Thymus (tissue), 11 donors: ENCODE measurements around the gene CWC27. TPM values are rescaled to one million over a fixed set of nuclear protein-coding genes. Genes with fewer than 3 reads are reported as not detected.

Source experiments
- DNase-seq, 9 donors: peaks; one replicate each; pipeline ENCODE4 v3.0.0-alpha.2; 2013; ENCODE audit warnings: low spot score in 9 of 9, low read depth in 6 of 9, missing footprints in 1 of 9
- H3K27ac ChIP-seq, 2 donors: one replicate each; pipeline ENCODE4 v1.5.1; 2013; ENCODE audit warnings: control low read depth in 1 of 2, low read depth in 1 of 2, low read length in 1 of 2, mild to moderate bottlenecking in 1 of 2, moderate library complexity in 1 of 2
- H3K27me3 ChIP-seq, 2 donors: one replicate each; pipeline ENCODE4 v1.5.1; 2013; ENCODE audit warnings: low read length in 1 of 2; ENCODE audit not compliant: control insufficient read depth in 2 of 2, insufficient read depth in 1 of 2
- H3K36me3 ChIP-seq, 2 donors: one replicate each; pipeline ENCODE4 v1.5.1; 2013; ENCODE audit warnings: low read length in 1 of 2, mild to moderate bottlenecking in 1 of 2, moderate library complexity in 1 of 2; ENCODE audit not compliant: control insufficient read depth in 2 of 2, insufficient read depth in 2 of 2
- H3K4me1 ChIP-seq, 2 donors: one replicate each; pipeline ENCODE4 v1.5.1; 2013; ENCODE audit warnings: low read length in 2 of 2; ENCODE audit not compliant: control insufficient read depth in 2 of 2, insufficient read depth in 2 of 2
- H3K4me3 ChIP-seq, 2 donors: one replicate each; pipeline ENCODE4 v1.5.1; 2013; ENCODE audit warnings: low read length in 2 of 2, control low read depth in 1 of 2, mild to moderate bottlenecking in 1 of 2
- H3K9me3 ChIP-seq, 2 donors: one replicate each; pipeline ENCODE4 v1.5.1; 2013; ENCODE audit warnings: low read length in 1 of 2, mild to moderate bottlenecking in 1 of 2; ENCODE audit not compliant: control insufficient read depth in 2 of 2, insufficient read depth in 1 of 2
- WGBS: extraction: QIAGEN DNeasy Blood & Tissue Kit; methylation state at CpG from one replicate; pipeline ENCODE4 v1.1.7; 2013; 5-methylcytosine and 5-hydroxymethylcytosine counted together
- polyA plus RNA-seq: library from polyadenylated mRNA; stranded (reverse); fragments of 200-250 nt; gene quantifications from one replicate; pipeline ENCODE4 v1.2.3, GENCODE V29; 2013
- total RNA-seq: library from RNA; stranded (reverse); fragments of 120-200 nt; gene quantifications from one replicate; pipeline ENCODE4 v1.2.4, GENCODE V29; 2013
- donor health status: healthy.

CWC27 gene
- total and polyA plus RNA-seq, 2 donors, result 23.5 to 24.2 TPM

DNA sequence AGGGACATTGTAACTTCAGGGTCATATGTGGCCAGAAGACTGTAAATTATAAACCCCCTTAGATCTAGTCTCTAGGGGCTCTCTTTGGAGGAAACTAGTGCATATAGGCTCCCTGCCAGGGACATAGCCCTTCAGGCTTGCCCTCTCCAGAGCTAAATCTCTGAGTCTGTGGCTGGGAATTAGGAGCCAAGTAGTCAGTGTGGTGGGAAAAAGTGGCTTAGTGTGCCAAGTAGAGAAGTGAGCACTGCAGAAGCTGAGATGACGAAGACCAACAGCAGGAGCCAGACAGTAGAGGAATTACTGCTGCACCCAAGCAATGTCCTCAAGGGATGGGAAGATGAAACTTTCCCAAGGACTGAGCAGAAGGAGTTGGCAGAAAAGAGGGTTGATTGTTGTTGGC lies 71.2 kb downstream of the CWC27 start:
- no peak overlapping the region for H3K27ac ChIP-seq
- no peak for DNase-seq
- H3K4me3 ChIP-seq, result no peak overlapping the region
- WGBS, result 96% methylated on average over 1 of the region's 1 CpG
- no peaks in the 10 kb centered on the region for H3K27me3 ChIP-seq
- H3K36me3 ChIP-seq, result peaks cover 0 to 3% of the 10 kb centered on the region in 2 donors
- H3K9me3 ChIP-seq, result peaks cover under 1 to 8% of the 10 kb centered on the region in 2 donors
- no peaks in the 10 kb centered on the region for H3K4me1 ChIP-seq

DNA sequence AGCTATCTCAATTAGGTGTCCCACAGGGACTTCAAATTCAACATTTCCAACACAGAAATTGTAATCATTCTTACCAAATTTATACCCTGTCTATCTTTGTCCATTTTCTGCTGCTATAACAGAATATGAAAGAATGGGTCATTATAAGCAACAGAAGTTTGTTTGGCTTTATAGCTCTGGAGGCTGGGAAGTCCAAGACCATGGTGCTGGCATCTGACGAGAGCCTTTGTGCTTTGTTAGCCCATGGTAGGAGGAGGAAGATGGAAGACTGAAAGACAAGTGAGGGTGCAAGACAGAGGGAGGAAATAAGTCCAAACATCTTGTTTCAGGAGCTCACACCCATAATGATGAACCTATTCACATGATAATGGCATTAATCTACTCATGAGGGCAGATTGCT lies 72.2 kb downstream of the CWC27 start:
- Histone ChIP-seq H3K36me3 (peaks cover 0 to 6% of the 10 kb centered on the region in 2 donors), H3K4me1 (no peaks in the 10 kb centered on the region), H3K9me3 (peaks cover 1 to 8% of the 10 kb centered on the region in 2 donors), H3K27me3 (no peaks in the 10 kb centered on the region), H3K4me3 (no peak overlapping the region), H3K27ac (no peak overlapping the region)
- 94% methylated on average over 1 of the region's 1 CpG for WGBS
- no peak for DNase-seq

DNA sequence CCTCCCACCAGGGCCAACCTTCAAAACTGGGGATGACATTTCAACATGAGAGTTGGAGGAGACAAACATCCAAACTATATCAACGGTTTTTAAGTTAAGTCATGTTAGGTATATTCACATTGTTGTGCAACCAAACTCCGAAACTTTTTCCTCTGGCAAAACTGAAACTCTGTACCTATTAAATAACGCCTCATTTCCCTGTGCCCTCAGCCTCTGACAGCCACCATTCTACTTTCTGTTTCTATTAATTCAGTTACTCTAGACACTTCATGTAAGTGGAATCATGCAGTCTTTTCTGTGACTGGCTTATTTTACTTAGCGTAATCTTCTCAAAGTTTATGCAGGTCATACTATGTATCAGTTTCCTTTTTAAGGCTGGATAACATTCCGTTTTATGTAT lies 85.0 kb downstream of the CWC27 start:
- WGBS, result 97% methylated on average over 5 of the region's 5 CpGs
- H3K27me3 ChIP-seq, result no peaks in the 10 kb centered on the region
- no peak for DNase-seq

DNA sequence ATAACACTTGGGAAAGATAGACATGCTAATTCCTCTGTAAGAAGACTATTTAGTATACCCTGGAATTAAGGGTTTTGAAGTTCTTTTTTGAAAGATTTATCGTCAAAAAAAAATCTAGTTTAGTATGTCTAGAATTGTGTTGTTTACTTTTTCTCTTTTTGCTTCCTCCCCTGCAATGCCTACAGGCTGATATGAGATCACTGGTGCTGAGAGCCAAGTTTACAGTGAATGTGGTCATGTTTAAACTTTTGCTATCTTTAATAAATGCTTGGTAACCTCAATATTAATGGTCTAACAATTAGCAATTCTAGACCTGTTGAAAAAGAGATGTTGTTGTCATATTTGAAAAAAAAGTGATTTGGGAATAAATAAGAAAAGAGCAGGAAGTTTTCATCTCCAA lies 86.1 kb downstream of the CWC27 start:
- WGBS, result 99% methylated on average over 1 of the region's 1 CpG
- H3K27ac ChIP-seq, result no peak overlapping the region
- H3K4me3 ChIP-seq, result no peak overlapping the region
- H3K4me1 ChIP-seq, result no peaks in the 10 kb centered on the region
- H3K36me3 ChIP-seq, result no peaks in the 10 kb centered on the region
- no peak for DNase-seq
- no peaks in the 10 kb centered on the region for H3K27me3 ChIP-seq
- H3K9me3 ChIP-seq, result no peaks in the 10 kb centered on the region

More for the DNA sequence above, 85.0 kb downstream of the CWC27 start:
- Histone ChIP-seq H3K4me3 (no peak overlapping the region), H3K9me3 (no peaks in the 10 kb centered on the region), H3K4me1 (no peaks in the 10 kb centered on the region), H3K36me3 (no peaks in the 10 kb centered on the region), H3K27ac (no peak overlapping the region)

DNA sequence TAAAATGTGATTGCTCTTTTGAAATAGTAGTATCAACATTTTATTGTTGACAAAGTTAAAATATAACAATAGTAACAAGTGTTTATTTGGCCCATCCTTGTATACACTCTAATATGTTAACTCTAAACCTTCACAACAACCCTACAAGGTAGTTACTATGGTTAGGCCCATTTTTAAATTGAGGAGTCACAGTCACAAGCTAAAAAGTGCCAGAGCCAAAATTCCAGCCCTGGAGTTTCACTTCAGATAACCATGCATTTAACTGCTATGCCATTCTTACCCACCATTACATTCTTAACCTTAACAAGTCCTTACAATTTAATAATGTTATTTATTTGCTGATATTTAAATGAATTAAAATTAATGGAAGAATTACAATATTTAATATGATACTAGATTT lies 91.2 kb downstream of the CWC27 start:
- Histone ChIP-seq H3K4me3 (no peak overlapping the region), H3K27me3 (no peaks in the 10 kb centered on the region), H3K27ac (no peak overlapping the region), H3K9me3 (no peaks in the 10 kb centered on the region), H3K36me3 (no peaks in the 10 kb centered on the region), H3K4me1 (no peaks in the 10 kb centered on the region)
- DNase-seq, result no peak

DNA sequence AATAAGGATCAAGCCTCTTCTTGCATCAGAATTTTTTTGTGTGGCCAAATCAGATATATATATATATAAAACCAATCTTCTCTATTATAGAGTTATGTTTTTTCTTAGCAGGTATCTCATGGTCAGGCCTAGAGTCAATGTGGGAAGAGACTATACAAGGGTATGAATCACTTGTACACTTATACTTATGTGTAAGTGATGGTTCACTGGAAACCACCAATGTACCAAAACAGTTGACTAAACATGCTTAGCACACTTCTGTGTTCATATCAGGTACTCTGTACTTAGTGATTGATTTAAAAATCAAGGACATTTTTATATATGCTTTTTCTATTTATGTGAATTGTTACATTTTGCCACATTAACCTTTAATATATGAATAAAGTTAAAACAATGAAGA lies 92.6 kb downstream of the CWC27 start:
- no peak for DNase-seq
- no peaks in the 10 kb centered on the region for H3K36me3 ChIP-seq
- no peak overlapping the region for H3K4me3 ChIP-seq
- no peaks in the 10 kb centered on the region for H3K27me3 ChIP-seq
- H3K4me1 ChIP-seq, result no peaks in the 10 kb centered on the region
- H3K9me3 ChIP-seq, result no peaks in the 10 kb centered on the region
- H3K27ac ChIP-seq, result no peak overlapping the region

DNA sequence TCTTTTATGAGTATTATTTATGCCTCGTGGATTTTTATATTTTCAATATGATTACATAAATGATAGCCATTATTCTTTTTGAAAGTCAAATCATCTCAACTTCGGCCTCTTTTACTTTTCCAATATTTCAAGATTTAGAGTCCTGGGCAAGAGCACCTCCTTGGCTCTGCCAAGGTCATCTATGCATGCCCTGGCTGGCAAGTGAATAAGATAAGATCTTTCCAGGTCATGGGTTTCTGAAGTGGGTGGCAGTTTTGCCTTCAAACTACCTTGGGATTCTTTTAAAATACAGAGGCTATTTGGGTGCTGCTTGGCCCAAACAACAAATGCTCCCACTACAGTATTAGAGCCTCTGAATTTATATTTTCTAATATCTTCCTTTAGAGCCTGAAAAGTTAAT lies 95.4 kb downstream of the CWC27 start:
- Histone ChIP-seq H3K4me3 (no peak overlapping the region), H3K9me3 (no peaks in the 10 kb centered on the region), H3K27me3 (no peaks in the 10 kb centered on the region), H3K4me1 (no peaks in the 10 kb centered on the region), H3K27ac (no peak overlapping the region), H3K36me3 (no peaks in the 10 kb centered on the region)
- 97% methylated on average over 2 of the region's 2 CpGs for WGBS
- DNase-seq, result no peak

DNA sequence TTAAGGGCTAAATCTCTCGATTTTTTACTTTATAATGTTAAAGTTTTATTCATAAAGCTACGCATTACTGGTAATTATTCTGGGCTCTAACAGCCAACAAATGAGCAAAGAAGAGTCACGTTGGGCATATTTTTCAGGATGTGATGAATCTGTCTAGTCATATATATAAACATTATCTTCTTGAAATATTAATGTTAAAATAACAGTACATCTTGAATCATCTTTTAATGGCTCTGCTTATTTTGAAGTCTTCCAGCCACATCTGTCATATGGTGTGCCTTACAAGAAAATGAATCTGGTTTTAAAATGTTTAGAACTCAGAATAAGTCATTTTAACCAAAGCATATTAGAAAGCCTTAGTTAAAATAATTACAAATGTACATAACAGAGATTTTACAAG lies 96.9 kb downstream of the CWC27 start:
- 99% methylated on average over 3 of the region's 3 CpGs for WGBS
- H3K9me3 ChIP-seq, result no peaks in the 10 kb centered on the region
- DNase-seq, result no peak
- no peaks in the 10 kb centered on the region for H3K36me3 ChIP-seq
- H3K27me3 ChIP-seq, result no peaks in the 10 kb centered on the region
- H3K4me3 ChIP-seq, result no peak overlapping the region
- H3K27ac ChIP-seq, result no peak overlapping the region
- H3K4me1 ChIP-seq, result no peaks in the 10 kb centered on the region

DNA sequence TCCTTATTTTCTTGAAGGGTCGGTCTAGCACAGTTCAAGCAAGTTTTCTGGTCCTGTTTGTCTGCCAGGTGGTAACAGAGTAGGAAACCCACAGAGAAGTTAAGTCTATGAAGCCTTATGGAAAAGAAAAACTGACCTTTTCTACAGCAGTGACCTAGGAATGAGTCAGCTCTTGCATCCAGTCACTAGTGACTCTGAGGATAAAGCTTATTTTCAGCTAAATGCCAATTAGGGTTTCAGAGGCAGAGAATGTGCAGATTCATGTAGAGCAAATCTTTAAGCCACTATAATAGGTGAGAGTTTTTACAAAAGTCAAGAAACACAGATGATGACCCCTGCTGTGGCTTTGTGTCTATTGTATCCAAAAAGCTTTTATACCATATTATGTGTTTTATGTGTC lies 100.7 kb downstream of the CWC27 start:
- Histone ChIP-seq H3K36me3 (no peaks in the 10 kb centered on the region), H3K4me1 (no peaks in the 10 kb centered on the region), H3K27ac (no peak overlapping the region), H3K4me3 (no peak overlapping the region), H3K27me3 (no peaks in the 10 kb centered on the region), H3K9me3 (no peaks in the 10 kb centered on the region)
- 96% methylated on average over 1 of the region's 1 CpG for WGBS
- no peak for DNase-seq

DNA sequence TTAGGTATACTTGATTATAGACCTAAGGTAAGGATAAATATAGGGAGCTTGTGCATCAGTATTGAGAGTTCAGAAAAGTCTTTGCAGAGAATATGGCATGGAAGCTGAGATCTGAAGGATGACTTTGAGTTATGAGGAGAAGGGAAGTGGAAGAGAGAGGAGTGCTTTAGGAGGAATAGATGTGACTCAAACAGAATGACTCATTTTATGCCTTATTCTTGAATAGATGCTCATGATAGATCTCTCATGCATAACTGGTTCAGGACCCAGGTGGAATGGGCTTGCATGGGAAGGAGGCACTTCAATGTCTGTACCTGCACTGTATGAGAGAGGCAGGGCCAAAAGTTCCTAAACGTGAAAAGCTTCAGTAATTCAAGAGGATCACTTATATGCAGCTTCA lies 103.3 kb downstream of the CWC27 start:
- Histone ChIP-seq H3K36me3 (no peaks in the 10 kb centered on the region), H3K27ac (no peak overlapping the region), H3K9me3 (no peaks in the 10 kb centered on the region), H3K27me3 (no peaks in the 10 kb centered on the region), H3K4me3 (no peak overlapping the region), H3K4me1 (no peaks in the 10 kb centered on the region)
- no peak for DNase-seq
- WGBS, result 97% methylated on average over 1 of the region's 1 CpG
